ENCODE measurements around the gene SRSF11. TPM values are rescaled to one million over a fixed set of nuclear protein-coding genes. Genes with fewer than 3 reads are reported as not detected.

The SRSF11 gene
- total RNA-seq, 1 donor from 2014 or later, result 140 TPM

DNA sequence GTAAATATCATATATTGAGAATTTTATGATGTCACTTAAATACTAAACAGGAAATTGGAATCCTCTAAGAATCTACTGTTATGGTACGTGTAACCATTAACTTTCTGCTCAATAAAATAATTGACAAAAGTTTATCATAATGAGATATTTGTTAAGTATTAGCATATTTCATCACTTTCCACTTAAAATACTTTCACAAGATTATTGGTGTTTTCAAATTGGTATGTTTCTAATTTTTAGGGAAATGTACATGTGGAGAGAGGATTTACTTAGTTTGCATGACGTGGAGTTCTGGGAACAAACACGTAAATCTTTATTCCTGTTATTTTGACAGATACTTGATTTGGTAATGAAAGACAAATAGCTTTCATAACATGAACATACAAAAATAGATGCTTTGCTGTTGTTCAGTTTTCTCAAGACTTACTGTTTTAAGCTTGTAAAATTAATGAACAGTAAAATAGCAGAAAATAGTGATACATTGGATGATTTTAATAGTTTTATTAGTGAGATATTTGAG is 1.6 kb downstream of the SRSF11 start:
- no peak for DNase-seq (ENCODE audit: low read depth)

DNA sequence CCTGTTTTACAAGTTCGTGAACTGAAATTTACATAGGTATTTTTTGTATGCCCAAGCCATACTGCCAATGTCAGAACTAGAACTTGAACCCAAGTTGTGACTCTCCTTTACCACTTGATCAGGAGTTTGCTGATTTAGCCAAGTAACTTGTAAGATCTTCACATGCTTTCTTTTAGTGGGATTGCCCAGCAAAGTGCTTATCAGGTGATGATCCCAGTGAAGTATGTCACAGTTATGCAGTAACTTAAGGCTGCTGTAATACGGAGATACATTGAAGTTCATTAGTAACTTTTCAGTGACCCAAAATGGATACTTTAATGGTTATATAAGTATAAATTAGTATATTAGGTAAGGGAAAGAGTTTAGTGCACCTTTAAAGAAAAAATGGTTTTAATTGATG is 3.8 kb downstream of the SRSF11 start:
- DNase-seq (ENCODE audit: low read depth), result no peak

DNA sequence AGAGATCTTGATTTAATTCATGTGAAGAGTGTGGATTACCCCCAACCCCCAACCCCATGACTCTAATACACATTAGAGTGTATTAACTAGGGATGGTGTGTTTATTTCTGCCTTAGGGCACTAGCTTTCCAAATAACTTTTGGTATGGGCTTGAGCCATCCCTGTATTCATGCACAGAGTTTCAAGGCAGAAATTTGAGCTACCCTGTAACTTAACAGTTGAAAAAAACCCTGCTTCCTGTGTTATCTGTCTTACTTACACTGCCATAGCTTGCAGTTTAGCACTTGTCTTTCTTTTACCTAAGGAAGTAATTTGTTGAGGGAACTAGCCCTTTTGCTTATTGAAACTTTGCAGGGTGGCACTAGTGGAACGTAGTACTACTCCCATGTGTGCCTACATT is 6.3 kb downstream of the SRSF11 start:
- no peak for DNase-seq (ENCODE audit: low read depth)

GRCh38 chr1:70228670-70229069 is 7.5 kb downstream of the SRSF11 start:
- DNase-seq (ENCODE audit: low read depth), result no peak

DNA sequence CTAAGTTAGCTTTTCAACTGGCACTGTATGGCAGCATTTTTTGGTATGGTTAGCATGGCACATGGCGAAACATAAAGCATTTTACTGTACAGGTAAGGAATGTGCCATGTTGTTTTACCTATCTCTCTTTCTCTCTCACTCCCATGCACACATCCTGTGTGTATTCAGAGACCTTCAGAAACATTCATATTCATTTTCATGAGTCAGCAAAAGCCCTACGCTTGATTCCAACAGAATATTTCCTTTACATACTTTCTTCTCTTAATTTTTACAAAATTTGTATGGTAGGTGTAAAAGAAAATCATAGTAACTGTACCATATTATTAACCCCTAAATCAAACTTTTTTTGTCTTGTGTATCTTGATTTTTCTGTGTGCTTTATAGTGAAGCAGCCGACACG is 10.3 kb downstream of the SRSF11 start:
- DNase-seq (ENCODE audit: low read depth), result no peak

DNA sequence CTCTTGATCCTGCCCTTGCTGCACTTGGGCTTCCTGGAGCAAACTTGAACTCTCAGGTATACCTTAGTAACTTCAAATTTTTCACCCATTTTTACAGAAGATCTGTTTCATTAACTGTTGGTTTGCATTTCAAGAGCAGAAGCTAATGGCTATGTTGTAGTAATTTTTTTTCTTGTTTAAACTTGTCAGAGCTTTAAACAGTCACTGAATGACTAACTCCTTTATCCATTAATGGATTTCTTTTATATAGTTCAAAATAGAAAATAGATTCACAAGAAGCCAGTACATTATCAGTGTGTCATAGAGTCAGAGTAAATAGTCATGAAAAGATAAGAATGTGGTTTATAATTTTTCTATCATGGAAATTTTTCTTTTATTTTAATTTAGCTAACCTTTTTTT is 13.6 kb downstream of the SRSF11 start:
- DNase-seq (ENCODE audit: low read depth), result no peak

- no peak for DNase-seq (ENCODE audit: low read depth)
Measured at GRCh38 chr1:70239940-70240339, 18.8 kb downstream of the SRSF11 start.

DNA sequence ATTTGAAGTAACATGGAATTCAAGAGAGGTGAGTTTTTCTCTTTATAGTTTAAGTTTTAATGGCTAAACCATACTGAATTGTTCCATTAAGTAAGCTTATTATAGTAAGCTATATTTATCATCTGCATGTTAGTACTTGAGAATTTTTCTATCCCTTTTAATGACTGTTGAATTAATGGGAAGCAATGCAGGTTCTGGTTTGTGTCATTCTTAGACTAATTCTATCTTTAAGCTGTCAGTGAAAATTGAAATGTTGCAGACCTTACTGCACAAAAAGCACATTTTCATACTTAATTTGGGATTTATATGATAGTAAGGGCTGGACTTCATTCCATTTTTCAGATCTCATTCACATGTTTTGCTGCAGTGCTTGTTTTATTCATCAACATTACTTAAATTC is 25.9 kb downstream of the SRSF11 start:
- DNase-seq (ENCODE audit: low read depth), result no peak

DNA sequence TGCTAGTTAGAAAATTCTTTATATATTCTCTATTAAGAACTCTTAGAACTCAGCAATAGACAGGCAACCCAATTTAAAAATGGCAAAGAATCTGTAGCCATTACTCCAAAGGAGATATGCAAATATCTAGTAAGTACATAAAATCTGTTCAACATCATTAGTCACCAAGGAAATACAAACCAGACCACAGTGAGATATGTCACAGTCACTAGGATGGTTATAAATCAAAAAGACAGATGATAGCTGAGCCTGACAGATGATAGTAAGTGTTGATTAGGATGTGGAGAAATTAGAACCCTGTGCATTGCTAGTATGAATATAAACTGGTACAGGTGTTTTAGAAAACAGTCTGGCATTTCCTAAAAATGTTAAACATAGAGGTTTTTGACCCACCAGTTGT is 26.6 kb downstream of the SRSF11 start:
- DNase-seq (ENCODE audit: low read depth), result no peak

- DNase-seq (ENCODE audit: low read depth), result no peak
Measured at GRCh38 chr1:70248729-70249128, 27.5 kb downstream of the SRSF11 start.

GRCh38 chr1:70256664-70257063 is 35.5 kb downstream of the SRSF11 start:
- no peak for DNase-seq (ENCODE audit: low read depth)

DNA sequence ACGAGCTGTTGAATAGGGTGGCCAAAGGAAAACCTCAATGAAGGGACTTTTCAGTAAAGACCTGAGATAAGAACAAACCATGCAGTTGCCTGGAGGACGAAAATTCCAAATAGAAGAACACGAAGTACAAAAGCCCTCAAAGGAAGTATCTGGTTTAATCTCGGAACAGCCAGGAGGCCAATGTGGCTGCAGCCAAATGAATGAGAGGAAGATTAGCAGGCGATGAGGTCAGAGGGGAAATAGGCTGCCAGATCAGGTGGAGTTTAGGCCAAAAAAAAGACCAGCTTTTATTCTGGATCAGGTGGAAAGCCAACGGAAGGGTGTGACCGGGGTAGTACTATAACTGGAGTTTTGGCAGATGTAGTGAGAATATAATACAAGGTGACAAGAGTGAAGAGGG is 43.7 kb downstream of the SRSF11 start:
- no peak for DNase-seq (ENCODE audit: low read depth)

DNA sequence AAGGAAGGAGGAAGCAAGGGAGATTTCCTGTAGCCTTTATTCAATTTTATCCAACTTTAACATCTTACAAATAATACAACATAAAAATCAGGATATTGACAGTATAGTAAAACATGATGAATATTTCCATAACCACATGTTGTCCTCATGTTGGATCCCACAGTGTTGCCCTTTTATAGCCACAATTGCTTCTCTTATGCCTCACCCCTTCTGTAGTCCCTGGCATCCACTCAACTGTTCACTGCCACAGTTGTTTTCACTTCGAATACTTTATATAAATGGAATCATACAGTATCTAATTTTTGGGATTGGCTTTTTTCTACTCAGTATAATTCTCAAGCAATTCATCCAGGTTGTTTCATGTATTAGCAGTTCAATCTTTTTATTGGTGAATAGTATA is 44.8 kb downstream of the SRSF11 start:
- no peak for DNase-seq (ENCODE audit: low read depth)

- DNase-seq (ENCODE audit: low read depth), result no peak
Measured at GRCh38 chr1:70277875-70278274, 56.7 kb downstream of the SRSF11 start.

- DNase-seq (ENCODE audit: low read depth), result no peak
Measured at GRCh38 chr1:70278710-70279109, 57.5 kb downstream of the SRSF11 start.

GRCh38 chr1:70284366-70284765 is 63.2 kb downstream of the SRSF11 start:
- no peak for DNase-seq (ENCODE audit: low read depth)

GRCh38 chr1:70286453-70286852 is 65.3 kb downstream of the SRSF11 start:
- DNase-seq (ENCODE audit: low read depth), result no peak

- no peak for DNase-seq (ENCODE audit: low read depth)
Measured at GRCh38 chr1:70288166-70288565, 67.0 kb downstream of the SRSF11 start.

DNA sequence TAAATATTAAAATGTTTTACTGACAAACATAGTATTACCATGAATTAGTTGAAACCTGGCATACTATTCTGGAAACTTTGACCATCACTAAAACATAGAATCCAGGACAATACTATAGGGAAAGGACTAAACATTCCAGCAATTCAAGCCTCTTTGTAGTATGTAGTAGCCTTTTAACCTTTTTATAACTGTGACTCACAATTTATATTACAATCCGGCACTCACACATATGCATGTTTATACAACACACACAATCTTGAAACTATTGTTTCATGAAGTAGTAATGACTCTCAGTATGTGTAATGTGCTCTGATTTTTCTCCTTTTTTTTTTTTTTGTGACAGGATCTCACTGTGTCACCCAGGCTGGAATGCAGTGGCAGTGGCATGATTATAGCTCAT is 69.0 kb downstream of the SRSF11 start:
- peak; percentile 33 for DNase-seq (ENCODE audit: low read depth)

GRCh38 chr1:70293186-70293843 is 72.1 kb downstream of the SRSF11 start:
- no peak for DNase-seq (ENCODE audit: low read depth)

DNA sequence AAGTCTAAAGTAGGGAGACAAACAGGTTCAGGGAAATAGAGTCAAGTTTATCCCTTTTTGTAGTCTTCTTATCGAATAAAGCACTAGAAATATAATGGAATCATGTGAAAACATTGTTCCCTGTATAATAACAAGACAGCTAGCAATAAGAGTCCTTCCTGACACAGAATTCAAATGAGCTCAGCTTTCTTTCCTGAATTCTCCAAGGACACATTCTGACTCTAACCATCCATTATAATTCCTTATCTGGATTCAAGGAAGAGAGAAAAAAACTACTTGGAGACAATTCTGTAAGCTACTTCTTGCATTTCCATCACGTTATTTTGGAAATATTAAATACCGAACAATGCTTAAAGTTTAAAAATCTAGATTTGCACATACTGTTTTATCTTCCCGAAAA is 74.6 kb downstream of the SRSF11 start:
- DNase-seq (ENCODE audit: low read depth), result no peak

- no peak for DNase-seq (ENCODE audit: low read depth)
Measured at GRCh38 chr1:70299472-70299871, 78.3 kb downstream of the SRSF11 start.
